Measurements from ENCODE around the gene SLC12A8. TPM values are rescaled to one million over a fixed set of nuclear protein-coding genes. Genes with fewer than 3 reads are reported as not detected.
"Not testable (repeated sequence)": the region's sequence is repeated elsewhere in the genome, so short reads cannot be mapped to it uniquely, and the experiment has no call there.

The SLC12A8 gene
- total RNA-seq, 2 donors from 2014 or later = 3.0 to 4.1 TPM

- no peak overlapping the region for H3K27ac ChIP-seq
- no peaks in the 10 kb centered on the region for H3K4me1 ChIP-seq (ENCODE audit: control insufficient read depth in 1 of 2, low read depth in 2 of 2)
- ATAC-seq (ENCODE audit: insufficient number of reproducible peaks, low FRiP score, low read depth) (no peak), DNase-seq (ENCODE audit: low spot score) (no peak)
- no peaks in the 10 kb centered on the region for H3K36me3 ChIP-seq
- no peak for TF ChIP-seq CTCF (IDR thresholded peaks at IDR 0.05)
- no peak overlapping the region for H3K4me3 ChIP-seq
- H3K9me3 ChIP-seq = no peaks in the 10 kb centered on the region
- H3K27me3 ChIP-seq (replicated peaks; ENCODE audit: insufficient read depth) = no peaks in the 10 kb centered on the region
These were observed 127.4 kb downstream of the SLC12A8 start for GRCh38 chr3:125085166-125085565.

GRCh38 chr3:125083776-125084175, 128.8 kb downstream of the SLC12A8 start:
- Histone ChIP-seq H3K9me3 (no peaks in the 10 kb centered on the region), H3K27ac (no peak overlapping the region)

DNA sequence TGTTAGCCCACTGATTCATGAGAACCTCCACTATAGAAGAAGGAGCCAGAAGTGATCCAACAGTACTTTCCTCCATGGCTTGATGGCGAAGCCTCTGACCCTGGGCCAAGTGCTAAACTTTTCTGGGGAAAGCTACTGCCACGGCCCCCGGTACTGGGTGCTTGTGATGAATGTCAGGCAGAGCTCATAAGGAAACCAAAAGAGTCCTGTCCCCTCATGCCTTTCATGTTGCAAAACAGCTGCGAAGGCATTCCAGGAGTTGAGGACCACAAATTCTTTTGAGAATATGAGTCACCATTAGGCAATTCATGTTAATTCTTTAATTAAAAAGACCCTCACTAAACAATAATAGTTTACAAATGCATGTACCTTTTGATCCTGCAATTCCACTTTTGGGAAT, 130.2 kb downstream of the SLC12A8 start:
- H3K27ac ChIP-seq; DNase-seq (ENCODE audit: low spot score); H3K36me3 ChIP-seq; H3K4me3 ChIP-seq; H3K27me3 ChIP-seq (replicated peaks; ENCODE audit: insufficient read depth); ATAC-seq (ENCODE audit: insufficient number of reproducible peaks, low FRiP score, low read depth); H3K4me1 ChIP-seq (ENCODE audit: control insufficient read depth in 1 of 2, low read depth in 2 of 2); H3K9me3 ChIP-seq: not testable (repeated sequence)

More at GRCh38 chr3:125083776-125084175, 128.8 kb downstream of the SLC12A8 start:
- Histone ChIP-seq H3K27me3 (replicated peaks; ENCODE audit: insufficient read depth) (no peaks in the 10 kb centered on the region), H3K4me1 (ENCODE audit: control insufficient read depth in 1 of 2, low read depth in 2 of 2) (no peaks in the 10 kb centered on the region), H3K36me3 (no peaks in the 10 kb centered on the region), H3K4me3 (no peak overlapping the region)
- TF ChIP-seq CTCF (IDR thresholded peaks at IDR 0.05) = no peak
- no peak for DNase-seq (ENCODE audit: low spot score)
- ATAC-seq (ENCODE audit: insufficient number of reproducible peaks, low FRiP score, low read depth) = no peak

DNA sequence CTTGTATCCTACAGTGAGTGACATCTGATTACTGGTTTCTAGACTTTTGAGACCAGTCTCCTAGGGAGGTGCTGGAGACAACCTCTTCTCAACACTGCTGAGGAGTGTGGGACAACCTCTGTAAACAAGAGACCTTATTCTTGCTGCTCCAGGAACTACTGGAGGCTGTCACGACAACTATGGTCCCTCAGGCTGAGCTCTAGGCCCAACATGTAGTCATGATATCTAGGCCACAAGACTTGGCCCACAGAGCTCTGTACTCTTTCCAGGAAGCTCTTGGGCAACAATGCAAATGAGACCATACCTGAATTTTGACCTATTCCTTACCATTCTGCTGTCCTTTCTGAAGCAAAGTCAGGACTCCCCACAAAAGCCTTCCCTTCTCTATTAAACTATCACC, 132.5 kb downstream of the SLC12A8 start:
- no peak for DNase-seq (ENCODE audit: low spot score)
- no peak overlapping the region for H3K27ac ChIP-seq
- H3K27me3 ChIP-seq (replicated peaks; ENCODE audit: insufficient read depth) = no peaks in the 10 kb centered on the region
- no peaks in the 10 kb centered on the region for H3K9me3 ChIP-seq
- no peak overlapping the region for H3K4me3 ChIP-seq
- TF ChIP-seq CTCF (IDR thresholded peaks at IDR 0.05) = no peak
- ATAC-seq (ENCODE audit: insufficient number of reproducible peaks, low FRiP score, low read depth) = no peak
- no peaks in the 10 kb centered on the region for H3K4me1 ChIP-seq (ENCODE audit: control insufficient read depth in 1 of 2, low read depth in 2 of 2)
- no peaks in the 10 kb centered on the region for H3K36me3 ChIP-seq

GRCh38 chr3:125079675-125080045, 132.9 kb downstream of the SLC12A8 start:
- ATAC-seq (ENCODE audit: insufficient number of reproducible peaks, low FRiP score, low read depth) = no peak
- Histone ChIP-seq H3K4me1 (ENCODE audit: control insufficient read depth in 1 of 2, low read depth in 2 of 2) (no peaks in the 10 kb centered on the region), H3K9me3 (no peaks in the 10 kb centered on the region), H3K27ac (no peak overlapping the region), H3K4me3 (no peak overlapping the region), H3K36me3 (no peaks in the 10 kb centered on the region), H3K27me3 (replicated peaks; ENCODE audit: insufficient read depth) (no peaks in the 10 kb centered on the region)
- TF ChIP-seq CTCF (IDR thresholded peaks at IDR 0.05) = no peak
- no peak for DNase-seq (ENCODE audit: low spot score)

- Histone ChIP-seq H3K27ac (no peak overlapping the region), H3K9me3 (no peaks in the 10 kb centered on the region), H3K4me3 (no peak overlapping the region), H3K4me1 (ENCODE audit: control insufficient read depth in 1 of 2, low read depth in 2 of 2) (no peaks in the 10 kb centered on the region), H3K36me3 (no peaks in the 10 kb centered on the region), H3K27me3 (replicated peaks; ENCODE audit: insufficient read depth) (no peaks in the 10 kb centered on the region)
- DNase-seq (ENCODE audit: low spot score) = no peak
- TF ChIP-seq CTCF (IDR thresholded peaks at IDR 0.05) = no peak
- ATAC-seq (ENCODE audit: insufficient number of reproducible peaks, low FRiP score, low read depth) = no peak
These were observed 133.4 kb downstream of the SLC12A8 start for GRCh38 chr3:125078951-125079674.

Data from thoracic aorta (tissue), 2 donors.